GM12878 (cell line): ENCODE results near the gene EFCAB8.

Source experiments
- POLR2AphosphoS5 ChIP-seq: IDR thresholded peaks from 2 replicates; pipeline ENCODE4 v1.6.1; 2011; ENCODE audit warnings: mild to moderate bottlenecking, low read length, inconsistent platforms
- RB1 ChIP-seq: fragments of 450-650 bp; formaldehyde crosslinking; IDR thresholded peaks from 2 replicates; pipeline ENCODE4 v1.6.1; 2017; ENCODE audit warnings: mild to moderate bottlenecking, borderline replicate concordance
- TF ChIP-seq, protein P1 (sequence below), 3 experiments: IDR thresholded peaks in 2 of 3; conservative IDR thresholded peaks in 1 of 3; 2 replicates each; pipeline ENCODE4 v1.5.1; 2011; ENCODE audit warnings: low read depth in 3 of 3, low read length in 3 of 3, mild to moderate bottlenecking in 3 of 3, control low read depth in 2 of 3, moderate library complexity in 2 of 3, inconsistent platforms in 1 of 3, mixed read lengths in 1 of 3; ENCODE audit not compliant: control insufficient read depth in 2 of 3, insufficient read depth in 1 of 3; ENCODE audit errors: extremely low read depth in 1 of 3
- TF ChIP-seq, protein P2 (sequence below): IDR thresholded peaks from 2 replicates; pipeline ENCODE4 v1.6.1; 2012; ENCODE audit warnings: low read depth, low read length, improper control_type of control experiment

DNA sequence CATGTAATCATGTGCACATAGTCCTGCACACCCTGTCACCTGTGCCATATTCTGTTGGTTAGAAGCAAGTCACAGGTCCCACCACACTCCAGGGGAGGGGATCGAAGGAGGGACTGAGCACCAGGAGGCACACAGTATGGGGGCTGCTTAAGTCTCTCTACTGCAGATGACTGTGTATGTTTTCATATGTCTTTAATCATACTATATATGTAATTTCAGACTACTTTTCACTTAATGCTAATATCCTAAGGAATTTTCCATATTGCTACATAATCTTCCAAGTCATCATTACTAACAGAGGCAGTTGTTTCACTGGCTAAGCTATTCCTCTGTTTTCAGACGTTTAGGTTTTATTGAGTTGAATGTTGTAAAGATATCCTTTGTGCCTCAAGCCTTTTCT is 10.8 kb downstream of the EFCAB8 start:
- TF ChIP-seq RB1 (no peak), POLR2AphosphoS5 (no peak)
- TF ChIP-seq, protein P1, sequence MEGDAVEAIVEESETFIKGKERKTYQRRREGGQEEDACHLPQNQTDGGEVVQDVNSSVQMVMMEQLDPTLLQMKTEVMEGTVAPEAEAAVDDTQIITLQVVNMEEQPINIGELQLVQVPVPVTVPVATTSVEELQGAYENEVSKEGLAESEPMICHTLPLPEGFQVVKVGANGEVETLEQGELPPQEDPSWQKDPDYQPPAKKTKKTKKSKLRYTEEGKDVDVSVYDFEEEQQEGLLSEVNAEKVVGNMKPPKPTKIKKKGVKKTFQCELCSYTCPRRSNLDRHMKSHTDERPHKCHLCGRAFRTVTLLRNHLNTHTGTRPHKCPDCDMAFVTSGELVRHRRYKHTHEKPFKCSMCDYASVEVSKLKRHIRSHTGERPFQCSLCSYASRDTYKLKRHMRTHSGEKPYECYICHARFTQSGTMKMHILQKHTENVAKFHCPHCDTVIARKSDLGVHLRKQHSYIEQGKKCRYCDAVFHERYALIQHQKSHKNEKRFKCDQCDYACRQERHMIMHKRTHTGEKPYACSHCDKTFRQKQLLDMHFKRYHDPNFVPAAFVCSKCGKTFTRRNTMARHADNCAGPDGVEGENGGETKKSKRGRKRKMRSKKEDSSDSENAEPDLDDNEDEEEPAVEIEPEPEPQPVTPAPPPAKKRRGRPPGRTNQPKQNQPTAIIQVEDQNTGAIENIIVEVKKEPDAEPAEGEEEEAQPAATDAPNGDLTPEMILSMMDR (IDR thresholded peaks at IDR 0.05 in 2 of 3, conservative IDR thresholded peaks at IDR 0.05 in 1 of 3; ENCODE audit: control insufficient read depth in 2 of 3, extremely low read depth in 1 of 3, insufficient read depth in 1 of 3, low read depth in 3 of 3, low read length in 3 of 3), result no peak
- TF ChIP-seq, protein P2, sequence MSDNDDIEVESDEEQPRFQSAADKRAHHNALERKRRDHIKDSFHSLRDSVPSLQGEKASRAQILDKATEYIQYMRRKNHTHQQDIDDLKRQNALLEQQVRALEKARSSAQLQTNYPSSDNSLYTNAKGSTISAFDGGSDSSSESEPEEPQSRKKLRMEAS, result no peak
